Measurements from ENCODE around the gene NOL9.
"Not testable (repeated sequence)": the region's sequence is repeated elsewhere in the genome, so short reads cannot be mapped to it uniquely, and the experiment has no call there.

The NOL9 gene

GRCh38 chr1:6503884-6504602 lies 50.3 kb downstream of the NOL9 start:
- no peak for DNase-seq (ENCODE audit: low read depth in 3 of 3)

GRCh38 chr1:6502000-6502891 lies 52.1 kb downstream of the NOL9 start:
- DNase-seq (ENCODE audit: low read depth in 3 of 3): no peak

- DNase-seq (ENCODE audit: low read depth in 3 of 3): no peak
Observed at GRCh38 chr1:6501279-6501813, 53.0 kb downstream of the NOL9 start.

- no peak for DNase-seq (ENCODE audit: low read depth in 3 of 3)
Observed at GRCh38 chr1:6500544-6501278, 53.6 kb downstream of the NOL9 start.

- no peak for DNase-seq (ENCODE audit: low read depth in 3 of 3)
Observed at GRCh38 chr1:6499296-6499695, 55.0 kb downstream of the NOL9 start.

GRCh38 chr1:6498576-6499111 lies 55.7 kb downstream of the NOL9 start:
- DNase-seq (ENCODE audit: low read depth in 3 of 3): no peak

GRCh38 chr1:6497867-6498575 lies 56.3 kb downstream of the NOL9 start:
- no peak for DNase-seq (ENCODE audit: low read depth in 3 of 3)

- peak in 2 of 3 experiments; percentile 23 to 32 for DNase-seq (ENCODE audit: low read depth in 3 of 3)
Observed at GRCh38 chr1:6497215-6497866, 57.0 kb downstream of the NOL9 start.

- no peak for DNase-seq (ENCODE audit: low read depth in 3 of 3)
Observed at GRCh38 chr1:6496890-6497214, 57.5 kb downstream of the NOL9 start.

GRCh38 chr1:6496365-6496721 lies 58.0 kb downstream of the NOL9 start:
- no peak for DNase-seq (ENCODE audit: low read depth in 3 of 3)

GRCh38 chr1:6495540-6496364 lies 58.6 kb downstream of the NOL9 start:
- no peak for DNase-seq (ENCODE audit: low read depth in 3 of 3)

GRCh38 chr1:6495041-6495441 lies 59.3 kb downstream of the NOL9 start:
- no peak for DNase-seq (ENCODE audit: low read depth in 3 of 3)

GRCh38 chr1:6494627-6495026 lies 59.7 kb downstream of the NOL9 start:
- DNase-seq (ENCODE audit: low read depth in 3 of 3): no peak

GRCh38 chr1:6493834-6494223 lies 60.5 kb downstream of the NOL9 start:
- not testable (repeated sequence) for DNase-seq (ENCODE audit: low read depth in 3 of 3)

- no peak for DNase-seq (ENCODE audit: low read depth in 3 of 3)
Observed at GRCh38 chr1:6491966-6492365, 62.3 kb downstream of the NOL9 start.

GRCh38 chr1:6491480-6491962 lies 62.8 kb downstream of the NOL9 start, which contains the start of gene PLEKHG5:
PLEKHG5 (minus strand) TSS chr1:6491667; CDS start chr1:6477571, 14,096 bp downstream.
- no peak for DNase-seq (ENCODE audit: low read depth in 3 of 3)

- DNase-seq (ENCODE audit: low read depth in 3 of 3): no peak
Observed at GRCh38 chr1:6491081-6491449, 63.2 kb downstream of the NOL9 start.

GRCh38 chr1:6490181-6491080 lies 63.9 kb downstream of the NOL9 start:
- peak in 2 of 3 experiments; percentile 29 to 44 for DNase-seq (ENCODE audit: low read depth in 3 of 3)

- DNase-seq (ENCODE audit: low read depth in 3 of 3): peak; percentile 62 to 69 (median 65)
Observed at GRCh38 chr1:6489799-6490180, 64.5 kb downstream of the NOL9 start.
